HG03460 (cell line): ENCODE measurements around the gene TRPM1.
A peak's percentile ranks its signal among the peaks of the same experiment; 100 is the strongest.

ENCODE experiments used
- ATAC-seq: cut with Tn5 transposase; IDR thresholded peaks from one replicate; pipeline ENCODE4 v1.9.1; 2021; ENCODE audit not compliant: unreplicated experiment

TRPM1 gene

DNA sequence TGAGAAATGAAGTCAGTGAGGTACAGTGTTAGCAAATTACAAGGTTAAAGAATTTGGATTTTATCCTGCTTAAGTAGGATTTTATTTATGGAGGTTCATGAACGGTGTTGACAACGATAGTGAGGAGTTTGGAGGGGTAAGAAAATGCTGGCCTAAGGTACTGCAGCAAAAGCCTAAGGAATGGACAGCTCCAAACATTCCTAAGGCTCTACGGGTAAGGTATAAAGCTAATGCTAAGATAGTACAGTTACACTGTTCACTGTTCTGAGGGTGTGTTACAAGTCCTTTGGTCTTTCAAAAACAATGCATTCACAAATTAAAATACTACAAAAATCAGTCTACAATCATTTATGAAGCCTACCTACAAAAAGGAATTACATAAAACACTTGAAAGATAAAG lies 117.4 kb downstream of the TRPM1 start:
- no peak for ATAC-seq

- ATAC-seq = no peak
These were observed 122.1 kb downstream of the TRPM1 start for GRCh38 chr15:30979457-30979856.

DNA sequence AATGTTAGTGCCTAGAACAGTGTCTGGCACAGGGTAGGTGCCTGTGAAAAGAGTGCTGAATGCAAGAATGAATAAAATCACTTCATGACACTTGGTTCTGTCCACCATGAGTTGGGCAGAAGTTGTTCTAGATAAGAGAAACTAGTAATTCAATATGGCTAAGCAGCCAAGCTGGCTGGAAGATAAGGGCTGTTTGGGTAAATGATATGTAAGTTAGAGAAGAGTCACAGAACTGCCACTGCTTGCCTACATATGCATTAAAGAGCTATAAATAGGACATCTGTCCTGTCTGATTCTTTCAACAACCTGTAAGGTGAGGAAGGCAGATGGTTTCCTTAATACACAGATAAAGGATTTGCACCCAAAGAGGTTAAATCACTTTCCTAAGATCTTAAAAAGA lies 123.2 kb downstream of the TRPM1 start:
- ATAC-seq = no peak

GRCh38 chr15:30974112-30974511 lies 127.4 kb downstream of the TRPM1 start:
- ATAC-seq = peak; percentile 60

GRCh38 chr15:30973379-30973778 lies 128.1 kb downstream of the TRPM1 start:
- no peak for ATAC-seq

DNA sequence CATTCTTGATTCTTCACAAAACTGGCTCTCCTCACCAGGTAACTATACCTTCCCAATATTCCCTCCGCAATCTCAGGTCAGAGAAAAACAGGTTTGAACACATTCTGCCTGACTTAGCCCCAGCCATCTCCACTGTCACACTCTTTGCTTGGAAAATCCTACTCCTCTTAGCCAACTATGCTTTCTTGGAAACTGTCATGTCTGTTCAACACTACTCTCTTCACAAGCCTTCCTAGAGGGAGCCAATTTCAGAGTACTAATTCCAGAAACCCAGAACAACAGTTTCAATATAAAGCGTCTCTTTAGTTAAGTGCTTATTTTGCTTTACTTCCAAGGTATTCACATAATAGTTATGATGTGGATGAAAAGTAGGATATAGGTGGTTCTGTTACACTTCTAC lies 131.8 kb downstream of the TRPM1 start:
- no peak for ATAC-seq

DNA sequence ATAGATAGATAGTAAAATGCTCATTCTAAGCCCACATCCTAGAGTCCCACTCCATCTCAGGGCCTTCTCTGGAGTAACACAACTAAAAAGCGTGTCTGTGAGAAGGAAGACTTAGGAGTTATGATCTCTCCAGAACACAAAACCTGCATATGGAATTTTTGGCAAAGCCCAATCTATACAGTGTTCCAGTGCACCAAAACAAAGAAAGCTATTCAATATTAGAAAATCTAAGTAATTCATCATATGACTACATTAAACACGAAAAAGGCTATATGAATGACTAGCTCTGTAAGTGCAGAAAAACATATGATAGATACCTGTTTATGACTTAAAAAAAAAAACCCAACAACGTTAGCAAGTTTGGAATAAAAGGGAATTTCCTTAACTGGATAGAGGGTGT lies 137.8 kb downstream of the TRPM1 start:
- ATAC-seq = no peak

GRCh38 chr15:30962659-30963058 lies 138.9 kb downstream of the TRPM1 start:
- ATAC-seq = no peak

- no peak for ATAC-seq
These were observed 139.4 kb downstream of the TRPM1 start for GRCh38 chr15:30962079-30962478.

DNA sequence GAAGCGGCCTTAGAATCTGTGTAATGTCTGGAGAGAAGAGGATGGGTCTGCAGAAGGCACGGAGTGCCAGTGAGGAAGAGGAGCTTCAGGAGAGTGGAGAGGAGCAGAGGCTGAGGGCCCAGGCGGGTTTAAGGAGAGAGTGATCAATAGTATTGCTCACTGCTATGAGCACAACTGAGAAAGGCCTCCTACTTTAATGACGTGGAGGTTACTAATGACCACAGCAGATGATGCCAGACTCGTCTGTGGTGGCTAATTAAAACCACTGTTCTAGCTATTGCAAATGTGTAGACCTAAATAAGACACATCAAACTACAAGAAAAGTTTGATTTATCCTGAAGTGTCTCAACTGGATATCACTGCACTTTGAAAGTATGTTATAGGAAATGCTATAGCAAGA lies 143.3 kb downstream of the TRPM1 start:
- no peak for ATAC-seq

DNA sequence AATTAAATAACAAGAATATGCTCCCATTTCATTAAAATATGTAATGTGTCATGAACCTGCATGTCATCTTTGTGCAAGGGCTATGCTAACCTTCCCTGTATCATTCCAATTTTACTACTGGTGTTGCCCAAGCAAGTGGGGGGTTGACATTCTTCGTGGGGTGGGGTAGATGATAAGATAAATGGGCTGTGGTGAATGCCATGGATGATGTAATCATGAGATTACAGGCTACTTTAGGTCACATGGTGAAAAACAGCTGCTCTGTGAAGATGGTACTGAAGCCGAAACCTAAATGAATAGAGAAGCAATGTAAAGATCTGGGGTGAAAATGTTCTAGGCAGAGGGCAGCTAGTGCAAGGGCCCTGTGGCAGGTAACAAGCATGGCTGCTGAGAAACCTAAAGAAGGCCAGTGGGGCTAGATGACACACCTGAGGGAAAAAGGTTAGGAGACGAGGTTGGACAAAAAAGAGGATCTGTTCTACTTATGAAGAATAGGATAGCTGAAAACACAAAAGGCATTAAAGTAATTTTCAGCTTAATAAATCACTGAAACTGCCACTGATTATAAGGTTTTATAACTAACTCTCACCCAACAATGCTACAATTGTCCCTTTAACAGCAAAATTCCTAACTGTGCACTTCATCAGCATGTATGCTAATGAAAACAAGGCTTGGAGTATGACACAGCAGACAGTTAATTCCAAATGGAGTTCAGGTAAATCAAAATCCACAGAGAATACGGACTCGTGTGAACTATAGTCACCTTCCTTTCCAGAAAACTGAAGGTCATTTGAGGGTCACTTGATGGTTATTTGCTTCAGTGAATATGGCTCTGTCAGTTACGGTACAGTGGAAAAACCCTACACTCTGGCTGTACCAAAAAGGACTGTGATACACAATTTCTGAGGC lies 145.1 kb downstream of the TRPM1 start:
- no peak for ATAC-seq

DNA sequence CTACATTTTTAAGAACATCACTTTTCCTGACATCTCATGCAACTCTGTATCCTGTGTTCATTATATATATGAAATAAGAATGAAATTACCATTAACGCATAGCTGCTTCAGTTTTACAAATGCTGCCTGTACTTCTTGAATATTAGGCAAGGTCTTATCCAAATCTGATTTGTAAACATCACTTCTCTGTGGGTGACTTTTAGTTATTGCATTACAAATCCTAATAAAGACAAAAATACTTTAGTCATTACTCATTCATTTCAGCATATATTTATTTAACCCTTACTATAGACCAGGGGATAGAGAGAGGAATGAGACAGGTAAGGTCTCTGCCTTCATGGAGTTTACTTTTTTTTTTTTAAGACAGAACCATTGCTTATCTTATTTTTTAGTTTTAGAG lies 146.9 kb downstream of the TRPM1 start:
- ATAC-seq = no peak

DNA sequence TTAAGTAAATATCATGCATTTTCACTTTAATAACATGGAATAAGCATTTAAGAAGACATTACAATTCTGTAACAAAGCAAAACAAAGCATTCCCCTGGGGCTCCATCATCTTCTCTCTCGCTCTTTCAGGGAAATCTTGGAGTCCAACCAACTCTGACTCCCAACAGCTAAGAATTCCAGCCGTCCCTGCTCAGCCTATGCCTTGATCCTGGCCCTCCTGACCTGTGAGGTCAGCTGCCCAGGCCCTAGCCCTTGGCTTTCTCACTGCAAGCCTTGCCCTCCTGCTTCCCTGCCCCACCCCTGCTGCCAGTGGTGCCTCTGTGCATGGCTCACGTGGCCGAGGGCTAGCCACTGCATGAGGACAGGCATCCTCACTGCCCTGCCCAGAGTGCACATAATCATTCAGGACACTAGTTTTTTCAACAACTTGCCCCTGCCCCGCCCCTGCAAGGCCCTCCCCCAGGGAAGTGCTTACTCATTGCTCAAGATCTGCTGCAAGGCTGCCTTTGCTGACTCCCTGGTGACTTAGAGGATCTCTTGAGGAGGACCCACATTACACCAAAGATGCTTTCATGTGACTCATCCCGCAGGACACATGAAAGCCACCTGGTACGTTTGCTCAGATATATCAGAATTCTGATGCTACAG lies 147.7 kb downstream of the TRPM1 start:
- ATAC-seq = no peak

DNA sequence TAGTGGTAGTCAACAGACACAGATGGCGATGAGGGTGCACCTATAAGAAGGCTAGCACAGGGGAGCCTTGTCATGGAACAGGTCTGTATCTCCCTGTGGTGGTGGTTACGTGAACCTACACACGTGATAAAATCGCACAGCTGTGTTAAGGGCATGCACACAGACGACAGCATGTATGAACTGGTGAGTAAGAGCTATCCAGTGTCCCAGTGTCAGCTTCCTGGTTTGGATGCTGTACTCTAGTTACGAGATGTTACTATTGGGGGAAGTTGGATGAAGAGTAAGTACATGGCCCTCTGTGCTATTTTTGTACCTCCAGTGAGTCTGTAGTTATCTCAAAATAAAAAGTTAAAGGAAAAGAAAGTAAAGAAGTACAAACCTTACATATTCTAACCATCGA lies 148.3 kb downstream of the TRPM1 start:
- no peak for ATAC-seq
